Left renal pelvis (tissue), 4 donors: ENCODE measurements around the gene PRTFDC1. TPM values are rescaled to one million over a fixed set of nuclear protein-coding genes. Genes with fewer than 3 reads are reported as not detected.
"Not testable (repeated sequence)": the region's sequence is repeated elsewhere in the genome, so short reads cannot be mapped to it uniquely, and the experiment has no call there.

Experiments
- DNase-seq, 4 donors: peaks; one replicate each; pipeline ENCODE4 v3.0.0-alpha.2; 2013; ENCODE audit warnings: low read depth in 4 of 4, low spot score in 3 of 4
- polyA plus RNA-seq, 4 donors: library from polyadenylated mRNA; unstranded; fragments of 120-200 nt; gene quantifications; one replicate each; pipeline ENCODE4 v1.2.1, GENCODE V29; 2013; ENCODE audit not compliant: insufficient read length in 4 of 4

PRTFDC1 gene
- polyA plus RNA-seq, 4 donors: 37.0 to 53.0 (median 40.8) TPM

GRCh38 chr10:24935504-24936292 is 16.7 kb downstream of the PRTFDC1 start:
- DNase-seq: no peak

- no peak for DNase-seq
These were observed 21.2 kb downstream of the PRTFDC1 start for GRCh38 chr10:24931236-24931635.

- no peak for DNase-seq
These were observed 22.0 kb downstream of the PRTFDC1 start for GRCh38 chr10:24930427-24930826.

- no peak for DNase-seq
These were observed 22.5 kb downstream of the PRTFDC1 start for GRCh38 chr10:24929904-24930303.

GRCh38 chr10:24929056-24929544 is 23.3 kb downstream of the PRTFDC1 start:
- no peak for DNase-seq

GRCh38 chr10:24928163-24928562 is 24.2 kb downstream of the PRTFDC1 start:
- no peak for DNase-seq

GRCh38 chr10:24926557-24926956 is 25.8 kb downstream of the PRTFDC1 start:
- no peak for DNase-seq

GRCh38 chr10:24925799-24926198 is 26.6 kb downstream of the PRTFDC1 start:
- no peak for DNase-seq

GRCh38 chr10:24924483-24924882 is 27.9 kb downstream of the PRTFDC1 start:
- DNase-seq: not testable (repeated sequence)

- DNase-seq: not testable (repeated sequence)
These were observed 30.1 kb downstream of the PRTFDC1 start for GRCh38 chr10:24922222-24922868.

- no peak for DNase-seq
These were observed 31.2 kb downstream of the PRTFDC1 start for GRCh38 chr10:24920907-24921881.

- DNase-seq: not testable (repeated sequence)
These were observed 32.2 kb downstream of the PRTFDC1 start for GRCh38 chr10:24920192-24920591.

- not testable (repeated sequence) for DNase-seq
These were observed 32.8 kb downstream of the PRTFDC1 start for GRCh38 chr10:24919629-24920028.

- no peak for DNase-seq
These were observed 34.4 kb downstream of the PRTFDC1 start for GRCh38 chr10:24917979-24918378.

GRCh38 chr10:24917493-24917892 is 34.9 kb downstream of the PRTFDC1 start:
- DNase-seq: no peak

- DNase-seq: no peak
These were observed 36.0 kb downstream of the PRTFDC1 start for GRCh38 chr10:24916365-24916764.

GRCh38 chr10:24915304-24915703 is 37.1 kb downstream of the PRTFDC1 start:
- DNase-seq: no peak

GRCh38 chr10:24914148-24914547 is 38.3 kb downstream of the PRTFDC1 start:
- no peak for DNase-seq

GRCh38 chr10:24912215-24912614 is 40.2 kb downstream of the PRTFDC1 start:
- DNase-seq: no peak

- DNase-seq: no peak
These were observed 41.4 kb downstream of the PRTFDC1 start for GRCh38 chr10:24911029-24911428.

- no peak for DNase-seq
These were observed 41.8 kb downstream of the PRTFDC1 start for GRCh38 chr10:24910574-24910973.
